ENCODE results near the gene ARHGAP26.

Gene ARHGAP26

GRCh38 chr5:142852416-142853198 lies 82.4 kb downstream of the ARHGAP26 start:
- DNase-seq: peak; percentile 52

DNA sequence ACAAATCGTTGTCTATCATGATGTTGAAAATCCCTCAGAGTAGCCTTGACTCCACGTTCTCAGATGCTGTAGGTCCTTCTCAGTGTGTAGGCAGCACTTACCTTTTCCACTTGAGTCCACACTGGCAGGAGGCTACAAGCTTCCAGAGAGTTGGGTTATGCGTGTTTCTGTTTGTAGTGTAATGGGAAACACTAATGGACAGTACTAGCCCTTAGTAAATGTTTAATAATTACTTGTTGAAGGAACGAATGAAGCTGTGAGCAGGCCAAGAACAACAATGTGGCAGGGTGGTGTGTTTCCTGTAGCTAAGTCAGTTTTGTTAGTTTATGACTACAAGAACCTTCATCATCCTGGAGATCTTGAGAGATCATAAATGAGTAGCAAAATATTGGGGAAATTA lies 83.5 kb downstream of the ARHGAP26 start:
- no peak for DNase-seq

DNA sequence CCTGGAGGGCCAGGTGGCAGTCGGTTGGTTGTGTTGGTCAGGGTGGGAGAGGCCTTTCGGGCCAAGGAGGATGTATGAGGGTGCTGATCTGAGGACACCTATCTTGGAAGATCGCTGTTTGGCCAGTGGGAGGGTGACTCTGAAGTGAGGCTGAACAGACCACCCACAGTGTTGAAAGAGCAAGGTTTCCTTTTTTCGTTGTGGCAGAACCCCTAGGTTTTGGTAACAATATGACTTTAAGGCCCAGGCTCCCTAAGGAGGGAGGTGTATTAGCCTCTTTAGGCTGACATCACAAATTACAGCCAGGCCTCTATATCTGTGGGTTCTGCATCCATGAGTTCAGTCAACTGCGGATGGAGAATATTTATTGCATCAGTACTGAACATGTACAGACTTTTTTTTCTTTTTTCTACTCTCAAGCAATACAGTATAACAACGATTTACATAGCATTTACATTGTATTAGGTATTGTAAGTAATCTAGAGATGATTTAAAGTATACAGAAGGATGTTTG lies 86.1 kb downstream of the ARHGAP26 start:
- no peak for DNase-seq

DNA sequence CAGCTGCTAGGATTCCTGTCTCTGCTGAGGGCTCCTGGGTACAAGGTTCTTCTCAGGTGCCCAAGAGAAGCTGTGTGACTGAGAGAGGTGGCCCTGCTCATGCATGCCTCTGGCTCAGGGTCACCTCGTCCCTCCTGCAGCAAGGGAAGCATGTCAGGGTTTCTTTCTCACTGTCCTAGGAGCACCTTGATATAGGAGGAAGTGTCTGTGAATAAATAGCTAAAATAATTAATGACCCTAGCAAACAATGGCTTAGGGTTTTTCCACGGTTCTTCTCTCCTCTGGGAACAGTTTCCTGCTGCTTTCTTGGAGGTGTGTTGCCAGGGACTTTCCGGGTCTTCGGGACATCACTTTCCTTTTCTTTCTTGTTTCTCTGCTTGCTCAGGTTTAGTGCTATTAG lies 87.2 kb downstream of the ARHGAP26 start:
- no peak for DNase-seq

DNA sequence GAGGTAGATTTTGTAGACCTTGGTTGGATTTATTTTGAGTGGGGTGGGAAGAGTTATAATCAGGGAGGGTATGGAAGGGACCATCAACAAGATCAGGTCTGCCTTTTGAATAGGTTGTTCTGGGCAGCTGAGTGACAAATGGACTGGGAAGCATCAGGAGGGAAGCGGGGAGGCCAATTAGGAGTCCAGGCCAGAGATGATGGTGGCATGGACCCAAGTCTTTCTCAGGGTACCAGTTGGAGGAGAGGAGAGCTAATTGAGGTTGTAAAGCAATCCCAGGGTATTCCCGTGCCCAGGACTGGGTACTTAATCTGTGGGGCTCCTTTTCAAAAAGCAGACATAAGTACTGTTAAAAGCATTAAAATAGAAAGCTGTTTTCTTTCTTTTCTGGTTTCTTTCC lies 88.9 kb downstream of the ARHGAP26 start:
- no peak for DNase-seq

GRCh38 chr5:142860270-142860669 lies 90.1 kb downstream of the ARHGAP26 start:
- DNase-seq: no peak

GRCh38 chr5:142861011-142861410 lies 90.8 kb downstream of the ARHGAP26 start:
- DNase-seq: peak; percentile 34

GRCh38 chr5:142862594-142862993 lies 92.4 kb downstream of the ARHGAP26 start:
- DNase-seq: no peak

DNA sequence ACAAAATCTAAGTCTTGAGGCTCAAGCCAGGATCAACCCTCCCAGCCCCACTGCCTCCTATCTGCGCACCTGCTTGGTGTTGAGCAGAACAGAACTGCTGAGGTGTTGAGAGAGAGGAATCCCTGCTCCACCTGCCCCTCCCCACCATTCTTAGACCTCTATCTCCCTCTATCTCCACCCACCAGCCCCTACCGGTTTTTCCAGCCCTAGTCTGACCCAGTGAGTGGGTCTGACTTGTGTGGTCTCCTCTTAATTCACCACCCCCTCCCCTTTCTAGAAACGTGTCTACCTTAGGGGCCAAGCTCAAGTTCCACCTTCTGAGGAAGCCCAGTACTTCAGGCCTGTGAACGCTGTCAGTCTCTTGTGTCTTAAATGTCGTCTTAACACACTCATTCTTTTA lies 93.7 kb downstream of the ARHGAP26 start:
- peak; percentile 64 for DNase-seq

GRCh38 chr5:142864290-142865260 lies 94.4 kb downstream of the ARHGAP26 start:
- no peak for DNase-seq

GRCh38 chr5:142865631-142866030 lies 95.5 kb downstream of the ARHGAP26 start:
- DNase-seq: no peak

GRCh38 chr5:142866563-142867275 lies 96.5 kb downstream of the ARHGAP26 start:
- peak; percentile 96 for DNase-seq

- DNase-seq: no peak
Observed at GRCh38 chr5:142869886-142870285, 99.7 kb downstream of the ARHGAP26 start.

GRCh38 chr5:142870532-142871362 lies 100.6 kb downstream of the ARHGAP26 start:
- peak; percentile 42 for DNase-seq

- peak; percentile 69 for DNase-seq
Observed at GRCh38 chr5:142871363-142872193, 101.4 kb downstream of the ARHGAP26 start.

GRCh38 chr5:142872217-142872616 lies 102.0 kb downstream of the ARHGAP26 start:
- no peak for DNase-seq

- no peak for DNase-seq
Observed at GRCh38 chr5:142872795-142873194, 102.6 kb downstream of the ARHGAP26 start.

- DNase-seq: no peak
Observed at GRCh38 chr5:142873831-142874230, 103.7 kb downstream of the ARHGAP26 start.

DNA sequence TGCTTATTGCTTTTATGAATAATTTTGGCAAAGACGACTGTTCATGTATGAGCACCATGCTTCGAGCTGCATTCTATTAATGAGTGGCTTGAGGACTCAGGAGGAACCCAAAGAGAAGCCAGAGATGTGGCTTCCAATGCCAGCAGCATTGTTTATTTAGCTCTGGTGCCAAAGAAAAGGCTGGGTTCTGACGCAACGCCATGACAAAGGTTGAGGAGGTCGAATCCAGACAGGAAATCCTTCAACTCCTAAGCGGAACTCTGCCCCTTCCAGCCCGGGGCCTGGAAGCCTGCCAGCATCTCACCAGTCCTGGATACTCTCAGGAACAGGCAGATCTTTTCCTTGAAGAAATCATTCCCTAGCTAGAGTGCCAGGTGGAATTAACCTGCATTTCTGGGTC lies 104.4 kb downstream of the ARHGAP26 start:
- DNase-seq: no peak

DNA sequence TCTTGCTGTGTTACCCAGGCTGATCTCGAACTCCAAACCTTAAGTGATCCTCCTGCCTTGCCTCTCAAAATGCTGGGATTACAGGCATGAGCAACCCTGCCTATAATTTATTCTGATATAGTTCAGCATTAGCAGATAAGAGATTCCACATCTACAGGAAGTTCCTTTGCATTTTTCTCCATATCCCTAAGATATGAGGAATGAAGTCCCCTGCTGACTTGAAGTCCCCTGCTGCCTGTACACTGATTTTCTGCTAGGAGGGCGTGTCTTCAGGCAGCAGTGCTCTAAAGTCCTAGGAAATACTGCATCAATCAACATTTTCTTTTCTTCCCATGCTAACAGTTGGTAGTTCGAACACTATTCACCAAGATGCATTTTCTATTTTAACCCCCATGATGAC lies 105.8 kb downstream of the ARHGAP26 start:
- no peak for DNase-seq

- no peak for DNase-seq
Observed at GRCh38 chr5:142876817-142877216, 106.6 kb downstream of the ARHGAP26 start.
